Endodermal cell (in vitro differentiated cells): Measurements from ENCODE around the gene ABLIM3. TPM values are rescaled to one million over a fixed set of nuclear protein-coding genes. Genes with fewer than 3 reads are reported as not detected.

ENCODE experiments used
- DNase-seq: peaks from one replicate; pipeline ENCODE4 v3.0.0-alpha.2; 2017
- H3K27ac ChIP-seq: 2 replicates; pipeline ENCODE4 v1.5.1; 2013; ENCODE audit warnings: mild to moderate bottlenecking, low read depth, low read length, moderate library complexity
- H3K27me3 ChIP-seq: 2 replicates; pipeline ENCODE4 v1.6.1; 2013; ENCODE audit warnings: mild to moderate bottlenecking, low read length, moderate library complexity; ENCODE audit not compliant: insufficient read depth, control insufficient read depth, poor library complexity, severe bottlenecking
- H3K36me3 ChIP-seq: 2 replicates; pipeline ENCODE4 v1.7.0; 2013; ENCODE audit warnings: mild to moderate bottlenecking, low read length, moderate library complexity; ENCODE audit not compliant: control insufficient read depth, insufficient read depth
- H3K4me1 ChIP-seq: one replicate; pipeline ENCODE4 v1.7.0; 2013; ENCODE audit warnings: low read length; ENCODE audit not compliant: control insufficient read depth, insufficient read depth
- H3K4me3 ChIP-seq: 2 replicates; pipeline ENCODE4 v1.5.1; 2013; ENCODE audit warnings: mild to moderate bottlenecking, low read length, moderate library complexity
- H3K9ac ChIP-seq: 2 replicates; pipeline ENCODE4 v1.6.1; 2013; ENCODE audit warnings: mild to moderate bottlenecking, low read length, moderate library complexity; ENCODE audit not compliant: poor library complexity, severe bottlenecking; ENCODE audit errors: extremely low read depth
- H3K9me3 ChIP-seq: 2 replicates; pipeline ENCODE4 v1.6.1; 2013; ENCODE audit warnings: mild to moderate bottlenecking, low read length, moderate library complexity; ENCODE audit not compliant: control insufficient read depth
- H3K27ac Mint-ChIP-seq: 2 replicates; pipeline ENCODE4 v1.8.0; 2020; ENCODE audit warnings: mixed read lengths
- H3K27me3 Mint-ChIP-seq: 2 replicates; pipeline ENCODE4 v1.8.0; 2021; ENCODE audit warnings: mild to moderate bottlenecking, mixed read lengths; ENCODE audit not compliant: insufficient read depth
- H3K36me3 Mint-ChIP-seq: 2 replicates; pipeline ENCODE4 v1.8.0; 2020; ENCODE audit warnings: low read depth, mixed read lengths
- H3K4me1 Mint-ChIP-seq: 2 replicates; pipeline ENCODE4 v1.8.0; 2020; ENCODE audit warnings: mixed read lengths
- H3K4me3 Mint-ChIP-seq: 2 replicates; pipeline ENCODE4 v1.8.0; 2020; ENCODE audit warnings: mild to moderate bottlenecking, moderate library complexity, mixed read lengths
- H3K9me3 Mint-ChIP-seq: 2 replicates; pipeline ENCODE4 v1.8.0; 2020; ENCODE audit warnings: mild to moderate bottlenecking, mixed read lengths
- WGBS, 2 experiments: methylation state at CpG; one replicate each; pipeline versions ENCODE4 v1.1.5 to v1.1.7; 2013; ENCODE audit warnings: missing lambda C conversion rate in 2 of 2, mixed read lengths in 1 of 2; ENCODE audit not compliant: insufficient coverage in 1 of 2, insufficient read length in 1 of 2; 5-methylcytosine and 5-hydroxymethylcytosine counted together
- total RNA-seq, 2 donors: library from RNA; stranded (reverse); fragmentation: NEBNext Ultra II Directional in 1 of 2; extraction: Animal tissue kit (Norgen Biotek cat#: 25700) in 1 of 2; gene quantifications; 2 replicates in 1 of 2; 3 replicates in 1 of 2; pipeline ENCODE4 v1.2.1, GENCODE V29; 2021
- TF ChIP-seq, protein P1 (sequence below): fragments of 200-600 bp; sonication (generic); conservative IDR thresholded peaks from 2 replicates; pipeline ENCODE4 v1.5.0; 2021; ENCODE audit warnings: antibody characterized with exemption, mild to moderate bottlenecking

ABLIM3 gene
- total RNA-seq, 2 donors from 2014 or later = 0.24 to 0.66 TPM

GRCh38 chr5:149277801-149278200 lies 136.5 kb downstream of the ABLIM3 start:
- Mint-ChIP-seq H3K4me1 (peaks cover 14% of the 10 kb centered on the region), H3K9me3 (no peaks in the 10 kb centered on the region), H3K4me3 (no peak overlapping the region), H3K27ac (no peak overlapping the region), H3K27me3 (peaks cover 94% of the 10 kb centered on the region), H3K36me3 (no peaks in the 10 kb centered on the region)
- no peak for DNase-seq
- Histone ChIP-seq H3K9ac (no peak overlapping the region), H3K4me3 (no peak overlapping the region), H3K36me3 (no peaks in the 10 kb centered on the region), H3K27me3 (peaks cover 85% of the 10 kb centered on the region), H3K4me1 (peaks cover 12% of the 10 kb centered on the region), H3K9me3 (no peaks in the 10 kb centered on the region), H3K27ac (no peak overlapping the region)
- WGBS, 2 experiments = 89 to 97% methylated on average over 4 of the region's 4 CpGs
- TF ChIP-seq, protein P1, sequence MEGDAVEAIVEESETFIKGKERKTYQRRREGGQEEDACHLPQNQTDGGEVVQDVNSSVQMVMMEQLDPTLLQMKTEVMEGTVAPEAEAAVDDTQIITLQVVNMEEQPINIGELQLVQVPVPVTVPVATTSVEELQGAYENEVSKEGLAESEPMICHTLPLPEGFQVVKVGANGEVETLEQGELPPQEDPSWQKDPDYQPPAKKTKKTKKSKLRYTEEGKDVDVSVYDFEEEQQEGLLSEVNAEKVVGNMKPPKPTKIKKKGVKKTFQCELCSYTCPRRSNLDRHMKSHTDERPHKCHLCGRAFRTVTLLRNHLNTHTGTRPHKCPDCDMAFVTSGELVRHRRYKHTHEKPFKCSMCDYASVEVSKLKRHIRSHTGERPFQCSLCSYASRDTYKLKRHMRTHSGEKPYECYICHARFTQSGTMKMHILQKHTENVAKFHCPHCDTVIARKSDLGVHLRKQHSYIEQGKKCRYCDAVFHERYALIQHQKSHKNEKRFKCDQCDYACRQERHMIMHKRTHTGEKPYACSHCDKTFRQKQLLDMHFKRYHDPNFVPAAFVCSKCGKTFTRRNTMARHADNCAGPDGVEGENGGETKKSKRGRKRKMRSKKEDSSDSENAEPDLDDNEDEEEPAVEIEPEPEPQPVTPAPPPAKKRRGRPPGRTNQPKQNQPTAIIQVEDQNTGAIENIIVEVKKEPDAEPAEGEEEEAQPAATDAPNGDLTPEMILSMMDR = no peak

GRCh38 chr5:149278451-149279210 lies 137.3 kb downstream of the ABLIM3 start:
- Histone ChIP-seq H3K27me3 (peaks cover 86% of the 10 kb centered on the region), H3K9me3 (no peaks in the 10 kb centered on the region), H3K9ac (no peak overlapping the region), H3K4me3 (no peak overlapping the region), H3K27ac (no peak overlapping the region), H3K36me3 (no peaks in the 10 kb centered on the region), H3K4me1 (peaks cover 9% of the 10 kb centered on the region)
- Mint-ChIP-seq H3K9me3 (no peaks in the 10 kb centered on the region), H3K27ac (no peak overlapping the region), H3K4me3 (no peak overlapping the region), H3K36me3 (no peaks in the 10 kb centered on the region), H3K4me1 (peaks cover 6% of the 10 kb centered on the region), H3K27me3 (peaks cover 94% of the 10 kb centered on the region)
- DNase-seq = no peak
- 83 to 93% methylated on average over 3 to 5 of the region's 5 CpGs for WGBS, 2 experiments
- TF ChIP-seq, protein P1 = no peak

- Mint-ChIP-seq H3K27me3 (peaks cover 98% of the 10 kb centered on the region), H3K4me1 (peaks cover 4% of the 10 kb centered on the region)
- peaks cover 3% of the 10 kb centered on the region for H3K4me1 ChIP-seq
Measured at GRCh38 chr5:149279661-149280060, 138.4 kb downstream of the ABLIM3 start.

More at GRCh38 chr5:149279661-149280060, 138.4 kb downstream of the ABLIM3 start:
- no peaks in the 10 kb centered on the region for H3K9me3 Mint-ChIP-seq
- H3K36me3 Mint-ChIP-seq = no peaks in the 10 kb centered on the region
- Histone ChIP-seq H3K36me3 (no peaks in the 10 kb centered on the region), H3K4me3 (no peak overlapping the region), H3K27me3 (peaks cover 96% of the 10 kb centered on the region), H3K9ac (no peak overlapping the region), H3K9me3 (no peaks in the 10 kb centered on the region), H3K27ac (no peak overlapping the region)
- WGBS, 2 experiments = 83 to 100% methylated on average over 1 of the region's 1 CpG
- no peak overlapping the region for H3K27ac Mint-ChIP-seq
- no peak for DNase-seq
- no peak overlapping the region for H3K4me3 Mint-ChIP-seq
- TF ChIP-seq, protein P1 = no peak
